HG03521 (cell line): Measurements from ENCODE around the gene STK36.

Experiments used
- ATAC-seq: cut with Tn5 transposase; IDR thresholded peaks from one replicate; pipeline ENCODE4 v1.9.1; 2021; ENCODE audit warnings: mild to moderate bottlenecking, moderate library complexity; ENCODE audit not compliant: unreplicated experiment

Gene STK36

DNA sequence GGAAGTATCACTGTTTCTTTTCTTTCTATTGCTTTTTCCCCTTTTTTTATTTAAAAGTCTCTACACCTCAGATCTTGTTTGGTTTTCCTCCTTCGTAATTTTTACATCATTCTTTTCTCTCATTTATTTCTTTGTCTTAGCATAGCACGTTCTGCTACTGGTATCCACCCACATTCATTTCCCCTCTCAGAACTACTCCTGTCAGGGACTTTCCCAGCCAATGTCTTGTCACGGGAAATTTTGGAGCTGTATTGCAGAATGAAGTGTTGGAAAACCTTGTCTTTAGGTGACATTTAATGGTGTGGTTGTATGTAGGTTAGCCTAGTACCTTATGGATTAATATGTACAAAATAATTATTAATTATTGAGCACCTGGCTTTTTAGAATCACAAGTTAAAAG, 72.7 kb downstream of the STK36 start:
- ATAC-seq: no peak

DNA sequence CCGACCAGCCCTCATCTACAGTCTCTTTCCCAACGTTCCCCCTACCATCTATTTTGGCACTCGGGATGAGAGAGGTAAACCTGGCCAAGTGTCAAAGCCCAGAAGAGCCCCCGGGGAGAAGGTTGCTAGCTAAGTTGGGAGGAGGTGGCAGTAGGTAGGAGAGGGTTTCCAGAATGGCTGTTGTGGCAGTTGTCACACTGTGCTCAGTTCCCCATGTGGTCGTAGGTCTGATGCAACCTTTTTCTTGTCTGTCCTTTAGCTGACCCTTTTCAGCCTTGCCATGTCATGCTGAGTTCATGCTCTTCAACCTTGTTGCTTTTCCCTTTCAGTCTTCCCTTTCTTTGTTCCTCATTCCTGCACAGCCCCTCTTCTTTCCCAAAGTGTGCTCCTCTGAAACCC, 73.3 kb downstream of the STK36 start:
- ATAC-seq: no peak

GRCh38 chr2:218745559-218746469, 73.9 kb downstream of the STK36 start:
- ATAC-seq: no peak

DNA sequence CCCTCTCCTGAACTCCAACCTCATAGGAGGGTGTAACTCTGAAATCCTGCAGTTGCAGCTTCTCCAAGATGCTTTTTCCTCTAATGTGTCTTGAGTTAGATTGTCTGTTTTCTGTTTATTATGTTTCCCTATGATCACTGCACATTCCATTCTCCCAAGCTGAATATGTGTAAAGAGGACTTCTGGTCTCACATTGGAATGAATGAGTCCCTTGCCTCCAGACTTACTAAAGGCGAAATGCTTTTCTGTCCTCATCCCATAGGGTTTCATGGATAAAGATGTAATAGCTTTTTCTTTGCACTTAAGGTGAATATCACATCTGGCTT, 74.5 kb downstream of the STK36 start:
- ATAC-seq: no peak

GRCh38 chr2:218746960-218747359, 75.1 kb downstream of the STK36 start:
- ATAC-seq: no peak

- no peak for ATAC-seq
Observed at GRCh38 chr2:218748741-218749441, 77.0 kb downstream of the STK36 start.
